K562 (cell line): ENCODE measurements around the gene ADARB2. TPM values are rescaled to one million over a fixed set of nuclear protein-coding genes. Genes with fewer than 3 reads are reported as not detected.

ENCODE experiments used
- ATAC-seq: fragments of 200-7000 bp; cut with Tn5 transposase; 3 replicates; pipeline ENCODE4 v1.9.1; 2020; ENCODE audit warnings: moderate library complexity
- BruUV-seq: library from RNA; stranded (reverse); fragments of 400-500 nt; replicated peaks from 2 replicates; lab custom pipeline; 2021; lab: Mats Ljungman, UMichigan
- CTCF ChIA-PET: fragments of 300-600 bp; formaldehyde crosslinking; extraction: SDS; loops from one replicate; lab custom pipeline; 2021; ENCODE audit warnings: low intra/inter-chr PET ratio; lab: Yijun Ruan, JAX
- POLR2A ChIA-PET: fragments of 300-600, 350-650 bp; sonication (Branson Sonifier 250); formaldehyde crosslinking; extraction: SDS; loops from one replicate; lab custom pipeline; 2021; ENCODE audit warnings: antibody characterized with exemption, inconsistent platforms; lab: Yijun Ruan, JAX
- DNase-seq, 4 experiments: peaks; one replicate each; pipeline versions ENCODE4 v3.0.0 to v3.0.0-alpha.2; 2011 to 2018; ENCODE audit warnings: low spot score in 3 of 4, mixed read lengths in 3 of 4; ENCODE audit errors: extremely low read depth in 1 of 4
- FAIRE-seq: peaks from 2 replicates; lab custom pipeline; 2011; peaks lifted over from hg19 to GRCh38; lab: Jason Lieb, UNC
- H2AFZ ChIP-seq: 2 replicates; pipeline ENCODE4 v1.6.0; 2011; ENCODE audit warnings: low read depth, low read length, control low read depth, inconsistent platforms
- H3K27ac ChIP-seq: fragments of 200-600 bp; 3 replicates; pipeline ENCODE4 v1.8.0; 2011; ENCODE audit warnings: low read depth, mild to moderate bottlenecking, control low read depth, inconsistent platforms, low read length, moderate library complexity, mixed read lengths; ENCODE audit errors: extremely low read depth
- H3K27me3 ChIP-seq, 2 experiments: fragments of 300-600 bp in 1 of 2; 2 replicates in 1 of 2; 3 replicates in 1 of 2; pipeline versions ENCODE4 v1.6.0 to v1.8.0; 2011; ENCODE audit warnings: inconsistent platforms in 2 of 2, low read length in 2 of 2, mild to moderate bottlenecking in 1 of 2, mixed read lengths in 1 of 2, moderate library complexity in 1 of 2; ENCODE audit not compliant: control insufficient read depth in 2 of 2, insufficient read depth in 2 of 2
- H3K36me3 ChIP-seq: fragments of 300-600 bp; 3 replicates; pipeline ENCODE4 v1.8.0; 2011; ENCODE audit warnings: mild to moderate bottlenecking, low read length, inconsistent platforms; ENCODE audit not compliant: control insufficient read depth, insufficient read depth
- H3K4me1 ChIP-seq, 2 experiments: fragments of 200-600 bp in 1 of 2; replicated peaks in 1 of 2; 2 replicates in 1 of 2; 3 replicates in 1 of 2; pipeline versions ENCODE4 v1.5.1 to v1.8.0; 2011; ENCODE audit warnings: inconsistent platforms in 2 of 2, low read length in 2 of 2, mild to moderate bottlenecking in 1 of 2, mixed read lengths in 1 of 2, moderate library complexity in 1 of 2; ENCODE audit not compliant: control insufficient read depth in 2 of 2, insufficient read depth in 2 of 2
- H3K4me2 ChIP-seq: 2 replicates; pipeline ENCODE4 v1.6.1; 2011; ENCODE audit warnings: low read length, control low read depth, inconsistent platforms, mixed read lengths; ENCODE audit not compliant: insufficient read depth
- H3K4me3 ChIP-seq: fragments of 200-600 bp; sonication (generic), shearing (Covaris generic); 2 replicates; pipeline ENCODE4 v1.5.1; 2016; ENCODE audit warnings: control low read depth, inconsistent platforms
- H3K79me2 ChIP-seq: fragments of 200-600 bp; 3 replicates; pipeline ENCODE4 v1.8.0; 2011; ENCODE audit warnings: low read length, inconsistent platforms; ENCODE audit not compliant: control insufficient read depth, insufficient read depth
- H3K9ac ChIP-seq, 2 experiments: 2 replicates each; pipeline versions ENCODE4 v1.6.0 to v1.6.1; 2011; ENCODE audit warnings: low read depth in 2 of 2, low read length in 2 of 2, control low read depth in 1 of 2, inconsistent platforms in 1 of 2, mild to moderate bottlenecking in 1 of 2, mixed read lengths in 1 of 2; ENCODE audit not compliant: insufficient read depth in 1 of 2
- H3K9me1 ChIP-seq: one replicate; pipeline ENCODE4 v1.6.0; 2011; ENCODE audit warnings: inconsistent platforms, mild to moderate bottlenecking, low read length, moderate library complexity; ENCODE audit not compliant: control insufficient read depth, insufficient read depth
- H3K9me3 ChIP-seq: replicated peaks from 2 replicates; pipeline ENCODE4 v1.5.1; 2011; ENCODE audit warnings: low read depth, low read length, inconsistent platforms; ENCODE audit not compliant: control insufficient read depth, insufficient read depth
- H4K20me1 ChIP-seq: replicated peaks from 2 replicates; pipeline ENCODE4 v1.6.1; 2011; ENCODE audit warnings: low read length, inconsistent platforms, mixed read lengths; ENCODE audit not compliant: control insufficient read depth, insufficient read depth
- BRF1 ChIP-seq: IDR thresholded peaks from 3 replicates; pipeline ENCODE4 v1.6.1; 2011; ENCODE audit warnings: borderline replicate concordance, mild to moderate bottlenecking; ENCODE audit not compliant: insufficient read length; ENCODE audit errors: extremely low read depth
- DIDO1 ChIP-seq: fragments of 450-650 bp; IDR thresholded peaks from 2 replicates; pipeline ENCODE4 v1.6.1; 2016; ENCODE audit warnings: low read depth, missing biosample characterization, missing genetic modification characterization
- MTA3 ChIP-seq: fragments of 450-650 bp; formaldehyde crosslinking; IDR thresholded peaks from 2 replicates; pipeline ENCODE4 v1.6.1; 2017; ENCODE audit warnings: mild to moderate bottlenecking, borderline replicate concordance
- ZBED1 ChIP-seq: IDR thresholded peaks from 2 replicates; pipeline ENCODE4 v1.6.1; 2014
- WGBS: fragments of 100-300 bp; shearing (Covaris generic); methylation state at CpG from one replicate; pipeline ENCODE4 v1.1.6; 2016; ENCODE audit warnings: low coverage, mixed read lengths; ENCODE audit not compliant: insufficient coverage; ENCODE audit errors: missing lambda C conversion rate; 5-methylcytosine and 5-hydroxymethylcytosine counted together
- in situ Hi-C: fragments of 300-500 bp; cut with MboI; formaldehyde crosslinking; loops from 4 replicates; pipeline ENCODE4 v1.15.0; 2018; ENCODE audit warnings: inconsistent platforms, mixed read lengths
- intact Hi-C: fragments of 100-400 bp; cut with micrococcal nuclease; formaldehyde crosslinking; loops from 2 replicates; pipeline ENCODE4 v1.14.2; 2022
- polyA plus RNA-seq, 8 experiments: library from polyadenylated mRNA; depleted of rRNA in 4 of 8; stranded (reverse) in 5 of 8; unstranded in 3 of 8; fragments of >200 nt; fragmentation: Nextera tagmentation in 2 of 8; fragmentation: Illumina TruSeq in 1 of 8; extraction: Ambion mirVana in 2 of 8; extraction: Trizol in 1 of 8; gene quantifications; 2 replicates each; pipeline versions ENCODE4 v1.2.1 to v1.2.3, GENCODE V29; 2011 to 2014; ENCODE audit warnings: inconsistent platforms in 1 of 8, missing spikeins in 1 of 8
- total RNA-seq, 7 experiments: library from RNA; depleted of rRNA in 6 of 7; stranded (reverse); fragments of >200 nt in 6 of 7; fragmentation: Illumina TruSeq in 2 of 7; extraction: Trizol in 2 of 7; gene quantifications; 2 replicates each; pipeline versions ENCODE4 v1.2.1 to v1.2.3, GENCODE V29; 2011 to 2021; ENCODE audit warnings: low replicate concordance in 1 of 7
- TF ChIP-seq, protein P1 (sequence below): fragments of 250-450 bp; sonication (Bioruptor Pico); IDR thresholded peaks from 2 replicates; pipeline ENCODE4 v1.5.0; 2021
- TF ChIP-seq, protein P2 (sequence below): sonication (generic); formaldehyde crosslinking; IDR thresholded peaks from 2 replicates; pipeline ENCODE4 v1.8.0; 2022; ENCODE audit warnings: missing genetic modification reagents, mild to moderate bottlenecking, borderline replicate concordance
- TF ChIP-seq, protein P3 (sequence below): fragments of 150-350 bp; IDR thresholded peaks from 2 replicates; pipeline ENCODE4 v1.6.1; 2014; ENCODE audit warnings: low read depth, mild to moderate bottlenecking, low read length, borderline replicate concordance

The ADARB2 gene
- total and polyA plus RNA-seq, 9 of the 15 experiments (the other 6 are each of a cell fraction or from before 2014, with no cell fraction given): not detected

DNA sequence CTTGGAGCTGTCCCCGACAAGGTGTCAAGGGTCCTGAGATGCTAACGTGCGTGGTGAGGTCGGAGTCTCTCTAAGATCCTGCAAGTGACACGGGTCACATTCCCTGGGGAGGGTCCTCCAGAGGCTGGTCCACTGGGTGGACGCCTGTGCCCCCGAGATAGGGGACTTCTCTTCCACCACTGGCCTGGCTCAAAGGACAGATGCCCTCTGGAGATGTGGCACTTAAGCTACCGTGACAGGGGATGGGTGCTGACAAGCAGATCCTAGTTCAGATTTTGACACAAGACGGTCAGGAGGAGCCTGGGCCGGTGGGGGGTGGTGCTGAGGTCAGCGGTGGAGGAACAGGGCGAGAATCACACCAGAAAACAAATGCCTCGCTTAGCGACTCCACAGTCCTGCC, 178.0 kb downstream of the ADARB2 start:
- in situ Hi-C loops: no loop called here
- no peak overlapping the region for H3K4me3 ChIP-seq
- no peaks in the 10 kb centered on the region for H3K4me1 ChIP-seq
- H3K9me1 ChIP-seq: no peaks in the 10 kb centered on the region
- ChIA-PET CTCF (no interaction called here), POLR2A (no interaction called here)
- no peaks in the 10 kb centered on the region for H3K79me2 ChIP-seq
- intact Hi-C loops: no loop called here
- H4K20me1 ChIP-seq: peaks cover 4% of the 10 kb centered on the region; the same call in 1 of the 2 replicates
- no peak overlapping the region for H2AFZ ChIP-seq
- TF ChIP-seq, protein P1, sequence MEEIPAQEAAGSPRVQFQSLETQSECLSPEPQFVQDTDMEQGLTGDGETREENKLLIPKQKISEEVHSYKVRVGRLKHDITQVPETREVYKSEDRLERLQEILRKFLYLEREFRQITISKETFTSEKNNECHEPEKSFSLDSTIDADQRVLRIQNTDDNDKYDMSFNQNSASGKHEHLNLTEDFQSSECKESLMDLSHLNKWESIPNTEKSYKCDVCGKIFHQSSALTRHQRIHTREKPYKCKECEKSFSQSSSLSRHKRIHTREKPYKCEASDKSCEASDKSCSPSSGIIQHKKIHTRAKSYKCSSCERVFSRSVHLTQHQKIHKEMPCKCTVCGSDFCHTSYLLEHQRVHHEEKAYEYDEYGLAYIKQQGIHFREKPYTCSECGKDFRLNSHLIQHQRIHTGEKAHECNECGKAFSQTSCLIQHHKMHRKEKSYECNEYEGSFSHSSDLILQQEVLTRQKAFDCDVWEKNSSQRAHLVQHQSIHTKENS (CRISPR knock-in tag): no peak
- TF ChIP-seq BRF1: no peak
- no peak for TF ChIP-seq ZBED1
- TF ChIP-seq DIDO1 (tag): no peak
- TF ChIP-seq, protein P2, sequence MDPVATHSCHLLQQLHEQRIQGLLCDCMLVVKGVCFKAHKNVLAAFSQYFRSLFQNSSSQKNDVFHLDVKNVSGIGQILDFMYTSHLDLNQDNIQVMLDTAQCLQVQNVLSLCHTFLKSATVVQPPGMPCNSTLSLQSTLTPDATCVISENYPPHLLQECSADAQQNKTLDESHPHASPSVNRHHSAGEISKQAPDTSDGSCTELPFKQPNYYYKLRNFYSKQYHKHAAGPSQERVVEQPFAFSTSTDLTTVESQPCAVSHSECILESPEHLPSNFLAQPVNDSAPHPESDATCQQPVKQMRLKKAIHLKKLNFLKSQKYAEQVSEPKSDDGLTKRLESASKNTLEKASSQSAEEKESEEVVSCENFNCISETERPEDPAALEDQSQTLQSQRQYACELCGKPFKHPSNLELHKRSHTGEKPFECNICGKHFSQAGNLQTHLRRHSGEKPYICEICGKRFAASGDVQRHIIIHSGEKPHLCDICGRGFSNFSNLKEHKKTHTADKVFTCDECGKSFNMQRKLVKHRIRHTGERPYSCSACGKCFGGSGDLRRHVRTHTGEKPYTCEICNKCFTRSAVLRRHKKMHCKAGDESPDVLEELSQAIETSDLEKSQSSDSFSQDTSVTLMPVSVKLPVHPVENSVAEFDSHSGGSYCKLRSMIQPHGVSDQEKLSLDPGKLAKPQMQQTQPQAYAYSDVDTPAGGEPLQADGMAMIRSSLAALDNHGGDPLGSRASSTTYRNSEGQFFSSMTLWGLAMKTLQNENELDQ: no peak
- TF ChIP-seq, protein P3, sequence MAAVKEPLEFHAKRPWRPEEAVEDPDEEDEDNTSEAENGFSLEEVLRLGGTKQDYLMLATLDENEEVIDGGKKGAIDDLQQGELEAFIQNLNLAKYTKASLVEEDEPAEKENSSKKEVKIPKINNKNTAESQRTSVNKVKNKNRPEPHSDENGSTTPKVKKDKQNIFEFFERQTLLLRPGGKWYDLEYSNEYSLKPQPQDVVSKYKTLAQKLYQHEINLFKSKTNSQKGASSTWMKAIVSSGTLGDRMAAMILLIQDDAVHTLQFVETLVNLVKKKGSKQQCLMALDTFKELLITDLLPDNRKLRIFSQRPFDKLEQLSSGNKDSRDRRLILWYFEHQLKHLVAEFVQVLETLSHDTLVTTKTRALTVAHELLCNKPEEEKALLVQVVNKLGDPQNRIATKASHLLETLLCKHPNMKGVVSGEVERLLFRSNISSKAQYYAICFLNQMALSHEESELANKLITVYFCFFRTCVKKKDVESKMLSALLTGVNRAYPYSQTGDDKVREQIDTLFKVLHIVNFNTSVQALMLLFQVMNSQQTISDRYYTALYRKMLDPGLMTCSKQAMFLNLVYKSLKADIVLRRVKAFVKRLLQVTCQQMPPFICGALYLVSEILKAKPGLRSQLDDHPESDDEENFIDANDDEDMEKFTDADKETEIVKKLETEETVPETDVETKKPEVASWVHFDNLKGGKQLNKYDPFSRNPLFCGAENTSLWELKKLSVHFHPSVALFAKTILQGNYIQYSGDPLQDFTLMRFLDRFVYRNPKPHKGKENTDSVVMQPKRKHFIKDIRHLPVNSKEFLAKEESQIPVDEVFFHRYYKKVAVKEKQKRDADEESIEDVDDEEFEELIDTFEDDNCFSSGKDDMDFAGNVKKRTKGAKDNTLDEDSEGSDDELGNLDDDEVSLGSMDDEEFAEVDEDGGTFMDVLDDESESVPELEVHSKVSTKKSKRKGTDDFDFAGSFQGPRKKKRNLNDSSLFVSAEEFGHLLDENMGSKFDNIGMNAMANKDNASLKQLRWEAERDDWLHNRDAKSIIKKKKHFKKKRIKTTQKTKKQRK: no peak
- no peak for TF ChIP-seq MTA3
- 1% methylated on average over 13 of the region's 14 CpGs for WGBS
- H3K36me3 ChIP-seq: no peaks in the 10 kb centered on the region
- no peak for DNase-seq
- FAIRE-seq: no peak
- H3K9ac ChIP-seq: no peak overlapping the region
- ATAC-seq: no peak
- H3K9me3 ChIP-seq: no peaks in the 10 kb centered on the region
- no TSS peak for BruUV-seq
- no peak overlapping the region for H3K4me2 ChIP-seq
- no peak overlapping the region for H3K27ac ChIP-seq
- H3K27me3 ChIP-seq: peaks cover 6 to 49% of the 10 kb centered on the region in 2 experiments; a peak in 3 of 5 replicates
